HG03571 (cell line): ENCODE results near the gene CHD2.
"Not testable (repeated sequence)": the region's sequence is repeated elsewhere in the genome, so short reads cannot be mapped to it uniquely, and the experiment has no call there.

Experiments used
- ATAC-seq: cut with Tn5 transposase; IDR thresholded peaks from one replicate; pipeline ENCODE4 v1.9.1; 2021; ENCODE audit not compliant: unreplicated experiment

The CHD2 gene

DNA sequence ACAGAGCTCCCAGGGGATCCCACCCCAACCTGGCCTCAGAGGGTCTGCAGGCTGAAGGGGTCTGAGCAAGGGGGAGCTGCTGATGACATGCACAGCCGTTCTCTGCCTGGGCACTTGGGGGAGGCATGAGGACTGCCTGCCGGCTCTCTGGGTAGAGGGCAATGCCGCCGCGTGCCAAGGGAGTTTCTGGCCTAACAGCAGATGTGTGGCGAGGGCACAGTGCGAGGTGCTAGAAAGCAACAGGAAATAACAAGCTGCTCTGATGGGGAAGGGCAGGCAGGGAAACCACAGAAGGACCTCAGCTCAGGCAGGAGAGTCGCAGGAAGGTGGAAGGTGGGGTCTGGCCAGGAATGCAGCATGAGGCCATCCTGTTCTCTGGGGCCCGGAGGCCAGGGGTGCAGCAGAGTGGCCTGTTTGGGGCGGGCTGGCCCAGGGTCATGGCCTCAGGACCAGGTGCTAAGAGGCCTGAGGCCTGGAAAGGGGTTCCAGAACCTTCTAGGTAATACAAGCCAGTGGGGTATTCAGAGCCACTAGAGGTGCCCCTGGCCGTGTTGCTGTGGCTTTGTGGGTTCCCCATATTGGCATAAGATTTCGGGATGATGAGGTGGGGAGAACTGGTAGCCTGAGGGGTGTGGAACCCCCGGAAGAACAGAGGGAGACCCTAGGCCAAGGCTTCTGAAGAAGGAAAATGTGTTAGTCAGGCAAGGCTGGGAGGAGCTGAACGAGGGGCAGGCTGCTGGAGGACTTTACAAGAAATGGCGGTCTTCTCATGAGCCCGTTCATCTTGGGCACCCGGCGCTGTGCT, 147.7 kb downstream of the CHD2 start:
- ATAC-seq = no peak

DNA sequence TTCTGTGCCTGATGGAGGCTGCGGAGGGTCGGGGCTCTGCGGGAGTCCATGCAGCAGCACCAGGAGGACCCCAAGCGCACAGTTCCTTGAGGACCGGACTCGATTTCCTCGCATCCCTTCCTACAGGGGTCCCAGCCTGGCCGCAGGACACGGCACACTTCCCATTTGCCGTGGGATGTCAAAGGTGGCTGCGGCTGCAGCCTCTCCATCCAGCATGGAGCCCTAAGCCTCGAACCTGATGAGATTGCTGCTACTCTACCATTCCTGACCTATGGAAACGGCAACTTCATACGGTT, 148.2 kb downstream of the CHD2 start:
- no peak for ATAC-seq

DNA sequence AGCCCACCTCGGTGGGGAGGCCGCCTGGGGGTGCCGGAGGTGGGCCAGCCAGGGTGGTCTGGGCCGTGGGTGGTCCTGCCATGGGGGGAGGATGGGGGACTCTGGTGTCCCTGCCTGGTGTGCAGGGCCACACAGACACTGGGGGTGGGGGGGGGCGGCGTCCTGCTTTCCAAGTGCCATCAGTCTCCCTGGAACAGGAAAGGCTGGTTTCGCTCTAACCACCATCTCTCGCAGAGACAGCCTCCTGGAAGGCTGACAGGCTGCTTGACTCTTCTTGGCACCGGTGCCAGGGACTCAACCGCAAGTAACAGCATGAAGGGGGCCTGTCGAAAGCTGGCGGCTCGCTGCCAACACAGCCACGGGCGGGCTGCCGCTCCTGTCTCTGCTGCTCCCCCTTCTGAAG, 148.6 kb downstream of the CHD2 start:
- ATAC-seq = no peak

DNA sequence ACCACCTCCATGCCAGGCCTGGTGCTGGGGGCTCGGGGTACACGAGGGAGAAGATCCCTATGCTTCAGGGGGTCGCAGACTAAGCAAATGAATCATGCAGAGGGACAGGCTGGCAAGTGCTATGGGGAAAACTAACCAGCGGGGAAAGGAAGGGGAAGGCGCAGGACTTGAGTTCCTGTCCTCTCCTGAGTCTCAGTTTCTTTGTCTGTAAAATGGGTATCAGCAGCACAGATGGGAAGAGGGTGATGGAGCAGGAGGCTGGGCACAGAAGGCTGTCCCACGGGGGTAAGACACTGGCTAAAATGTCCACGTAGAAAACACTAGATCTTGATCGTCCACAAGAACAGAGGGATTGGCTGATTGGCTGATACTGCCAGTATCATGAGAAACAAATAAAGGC, 149.1 kb downstream of the CHD2 start:
- no peak for ATAC-seq

DNA sequence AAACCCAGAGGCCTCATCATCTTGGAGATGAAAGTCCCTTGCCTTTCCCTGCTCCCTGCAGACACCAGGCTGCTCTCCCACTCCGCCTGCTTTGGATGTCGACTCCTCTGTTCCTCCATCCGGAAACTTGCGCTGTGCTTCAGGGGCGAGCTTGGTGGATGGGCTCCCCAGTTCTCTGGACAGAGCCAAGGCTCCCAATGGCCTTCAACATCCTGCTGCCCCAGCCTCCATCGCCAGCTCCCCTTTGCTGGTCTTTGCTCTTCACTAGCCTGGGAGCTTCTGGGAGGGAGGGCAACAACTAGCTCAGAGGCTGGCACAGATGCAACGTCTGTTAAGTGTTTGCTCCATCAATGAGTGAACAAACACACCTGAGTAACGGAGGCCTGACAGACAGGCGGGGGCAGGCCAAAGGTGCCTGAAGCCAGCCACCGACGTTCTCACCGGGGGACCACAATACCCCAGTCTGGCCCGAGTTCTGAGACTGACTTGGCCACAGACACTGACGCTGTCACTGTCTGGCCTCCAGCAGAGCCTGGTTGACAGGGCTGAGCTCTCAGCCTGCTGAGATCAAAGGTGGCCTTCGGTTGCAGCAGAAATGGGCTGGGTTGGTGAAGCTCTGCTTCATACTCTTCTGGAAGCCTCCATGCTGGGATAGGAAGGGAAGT, 149.9 kb downstream of the CHD2 start:
- ATAC-seq = no peak

DNA sequence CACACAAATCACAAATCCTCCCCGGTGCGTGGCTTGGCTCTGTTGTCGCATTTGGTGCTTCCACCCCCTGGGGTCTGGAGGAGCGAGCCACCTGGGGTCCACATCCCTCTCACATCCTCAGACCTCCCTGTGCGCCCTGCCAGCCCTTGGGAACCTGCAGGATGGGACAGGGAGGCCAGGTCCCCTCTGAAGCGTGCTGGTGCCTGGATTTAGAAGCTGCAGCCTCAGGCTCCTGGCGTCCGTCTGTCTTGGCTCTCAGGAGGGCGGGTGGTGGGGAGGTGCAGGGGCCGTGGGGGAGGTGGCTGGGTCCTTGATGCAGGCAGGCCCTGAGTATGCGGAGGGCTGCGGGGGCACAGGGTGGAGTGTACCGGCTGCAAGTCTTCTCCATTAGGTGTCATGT, 150.5 kb downstream of the CHD2 start:
- no peak for ATAC-seq

DNA sequence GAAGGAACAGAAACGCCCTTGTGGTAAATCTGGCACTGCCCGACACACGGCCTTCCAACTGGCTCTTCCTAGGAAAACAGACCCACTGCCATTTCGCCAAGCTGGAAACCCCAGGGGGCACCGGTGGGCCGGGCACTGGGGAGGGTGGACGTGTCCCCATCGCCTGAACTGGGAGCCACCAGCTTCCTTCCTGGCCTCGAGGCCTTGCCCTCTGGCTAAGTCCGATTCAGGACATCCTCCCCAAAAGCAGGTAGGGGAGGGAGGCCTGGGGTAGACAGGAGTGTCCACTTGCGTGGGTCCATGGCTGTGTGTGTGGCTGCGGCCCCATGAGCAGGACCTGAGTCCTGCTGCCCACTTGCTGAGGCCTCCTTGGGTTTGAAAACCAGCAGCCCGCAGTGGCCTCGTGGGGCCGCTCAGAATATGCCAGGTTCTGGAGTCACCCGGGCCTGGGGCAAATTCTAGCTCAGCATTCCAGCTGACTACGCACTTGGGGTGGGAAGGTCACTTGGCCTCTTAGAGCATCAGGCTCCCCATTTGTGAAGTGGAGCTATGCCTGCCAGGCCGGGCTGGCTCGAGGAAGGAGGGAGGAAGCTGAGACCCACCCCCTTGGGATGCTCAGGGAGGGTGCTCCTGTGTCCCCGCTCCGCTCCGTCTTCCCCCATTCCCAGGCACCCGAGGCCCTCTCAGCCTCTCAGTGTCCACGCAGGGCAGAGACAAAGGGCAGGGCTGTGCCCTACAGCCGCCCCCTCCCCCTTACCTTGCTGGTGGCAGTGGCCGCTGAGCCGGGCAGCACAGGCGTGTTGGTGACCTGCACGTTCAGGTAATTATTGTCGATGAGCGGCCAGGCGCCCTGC, 151.3 kb downstream of the CHD2 start:
- no peak for ATAC-seq

DNA sequence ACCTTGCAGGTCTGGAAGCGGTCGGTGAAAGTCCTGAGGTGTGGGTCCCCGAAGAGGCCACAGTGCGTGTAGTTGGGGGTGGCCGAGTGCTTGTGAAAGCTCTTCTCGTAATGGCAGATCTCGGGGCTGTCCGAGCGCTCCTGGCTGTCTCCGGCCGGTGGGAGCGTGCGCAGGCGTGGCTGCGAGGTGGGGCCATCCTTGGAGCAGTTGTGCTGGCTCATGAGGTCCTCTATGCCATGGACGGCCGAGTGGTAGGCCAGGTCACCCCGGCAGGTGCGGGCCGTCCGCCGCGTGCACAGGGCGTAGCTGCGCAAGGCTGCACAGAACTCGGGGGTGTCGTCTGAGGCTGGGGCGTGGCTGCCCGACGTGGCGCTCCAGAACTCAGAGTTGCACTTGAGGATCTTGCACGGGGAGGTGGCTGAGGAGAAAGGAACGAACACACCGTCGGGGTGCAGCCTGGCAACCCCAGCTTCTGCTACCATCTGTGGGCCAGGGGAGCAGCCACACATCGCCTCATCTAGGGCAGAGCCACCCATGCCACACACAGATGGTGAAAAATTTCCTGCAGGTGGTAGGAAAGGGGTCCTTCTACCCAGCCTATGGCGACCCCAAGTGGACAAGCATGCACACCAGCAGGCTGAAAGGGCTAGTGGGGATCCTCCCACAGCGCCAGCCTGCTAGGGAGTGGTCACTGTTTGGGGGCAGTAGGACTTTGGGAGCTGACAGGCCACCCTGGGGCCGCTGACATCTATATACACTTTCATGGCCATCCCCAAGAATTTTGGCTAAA, 152.2 kb downstream of the CHD2 start:
- no peak for ATAC-seq

DNA sequence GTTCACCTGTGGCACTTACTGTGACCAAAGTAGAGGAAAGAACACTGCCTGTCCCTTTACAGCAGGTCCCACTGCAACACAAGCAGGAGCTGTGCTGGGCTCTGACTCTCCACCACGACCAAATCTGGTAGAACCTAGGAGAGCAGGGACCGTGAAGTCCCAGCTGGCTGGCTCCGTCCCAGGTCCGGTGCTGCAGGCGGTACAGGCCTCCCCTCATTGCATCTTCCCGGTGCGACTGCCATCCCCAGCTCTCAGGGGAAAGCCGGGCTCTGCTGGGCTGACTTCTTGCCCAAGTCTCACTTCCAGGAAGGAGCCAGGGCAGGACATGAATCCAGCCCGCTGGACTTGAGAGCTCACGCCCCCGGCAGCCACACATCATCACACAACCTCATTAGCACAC, 155.1 kb downstream of the CHD2 start:
- no peak for ATAC-seq

DNA sequence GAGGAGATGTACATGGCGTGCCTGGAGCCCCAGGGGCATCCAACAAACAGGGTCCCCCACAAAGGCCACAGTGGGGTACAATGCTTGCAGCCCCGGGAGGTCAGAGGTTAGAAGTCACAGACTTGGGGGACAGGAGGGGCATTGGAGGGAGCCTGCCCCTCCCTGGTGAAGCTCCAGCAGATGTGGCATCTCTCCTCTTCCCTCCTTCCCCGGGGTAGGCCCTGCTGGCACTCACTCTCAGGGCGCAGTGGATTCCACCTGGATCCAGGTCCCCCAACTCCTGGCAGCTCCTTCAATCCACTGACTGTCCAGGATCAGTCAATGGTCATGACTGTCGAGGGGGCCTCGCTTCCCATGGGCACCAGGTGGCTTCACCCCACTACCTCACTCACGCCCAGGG, 156.7 kb downstream of the CHD2 start:
- ATAC-seq = no peak

DNA sequence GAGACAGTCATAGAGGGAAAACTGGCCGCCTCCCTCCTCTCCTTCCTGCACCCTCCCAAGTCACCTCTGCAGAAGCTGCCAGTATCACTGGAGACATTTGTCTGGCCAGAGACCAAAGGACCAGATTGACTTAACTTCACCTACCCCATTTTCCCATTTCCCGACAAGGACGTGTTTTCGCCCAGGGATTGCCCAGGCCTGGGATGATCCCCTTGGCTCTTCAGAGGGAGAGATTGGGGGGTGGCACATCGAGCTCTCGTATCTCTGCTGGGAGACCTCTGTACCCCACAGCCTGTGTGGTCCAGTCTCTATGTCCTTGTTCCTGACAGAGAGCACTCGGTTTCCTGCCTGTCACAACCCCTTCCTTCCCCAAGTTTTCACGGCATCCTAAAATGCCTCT, 157.5 kb downstream of the CHD2 start:
- ATAC-seq = no peak

DNA sequence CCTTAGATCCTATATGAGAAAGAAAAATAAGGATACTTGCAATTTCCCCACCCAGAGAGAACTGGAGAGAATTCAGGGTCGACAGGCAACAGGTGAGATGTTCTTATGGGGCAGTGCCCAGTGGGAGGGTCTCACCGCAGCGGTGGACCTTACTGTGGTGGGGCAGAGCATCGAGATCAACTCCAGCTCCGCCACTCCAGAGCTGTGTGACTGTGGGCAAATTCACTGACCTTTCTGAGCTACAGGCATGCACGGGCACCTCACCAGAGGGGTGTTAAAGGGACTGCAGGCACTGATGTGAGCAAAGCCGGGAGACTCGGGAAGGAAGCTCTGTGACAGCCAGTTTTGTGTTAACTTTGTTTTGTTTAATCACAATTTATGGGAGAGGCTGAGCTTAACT, 158.0 kb downstream of the CHD2 start:
- no peak for ATAC-seq

DNA sequence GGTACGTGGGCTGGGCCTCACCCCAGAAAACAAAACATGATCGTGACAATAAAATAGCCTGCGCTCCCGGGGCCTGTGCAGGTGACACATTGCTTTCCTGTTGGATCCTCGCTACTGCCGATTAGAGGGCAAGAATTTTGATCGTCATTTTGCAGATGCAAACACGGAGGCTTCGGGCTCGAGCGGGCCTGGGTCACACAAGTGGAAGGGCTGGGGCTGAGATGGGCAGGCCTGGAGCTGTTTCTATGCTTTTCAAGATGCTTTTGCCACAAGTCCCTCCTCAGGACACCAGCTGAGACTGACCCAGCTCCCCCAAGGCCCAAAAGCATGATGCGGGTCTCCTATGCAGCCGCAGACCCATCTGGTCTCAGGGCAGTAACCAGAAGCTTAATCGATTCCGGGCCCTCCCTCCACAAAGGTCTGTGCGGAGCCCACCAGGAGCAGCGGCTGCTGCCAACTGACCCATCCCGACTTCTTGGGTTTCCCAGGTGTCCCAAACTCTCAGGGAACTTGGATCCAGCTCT, 158.8 kb downstream of the CHD2 start:
- ATAC-seq = no peak

DNA sequence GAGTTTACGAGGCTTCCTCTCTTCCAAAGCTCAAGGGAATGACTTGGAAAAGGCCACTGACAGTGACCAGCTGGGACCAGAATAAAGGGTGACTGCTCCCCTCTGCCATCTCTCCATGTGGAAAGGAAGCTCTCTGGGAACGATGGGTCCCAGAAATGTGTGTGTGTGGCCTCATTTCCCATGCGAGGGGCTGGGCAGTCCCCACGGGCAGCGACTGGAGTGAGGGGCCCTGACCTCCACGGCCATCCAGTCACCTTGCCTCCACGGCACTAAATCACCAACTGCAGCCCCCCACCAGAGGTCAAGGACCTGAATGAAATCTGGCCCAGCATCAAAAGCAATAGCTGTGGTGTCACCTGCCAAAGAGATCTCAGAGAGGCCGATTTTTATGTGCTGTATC, 159.3 kb downstream of the CHD2 start:
- no peak for ATAC-seq

DNA sequence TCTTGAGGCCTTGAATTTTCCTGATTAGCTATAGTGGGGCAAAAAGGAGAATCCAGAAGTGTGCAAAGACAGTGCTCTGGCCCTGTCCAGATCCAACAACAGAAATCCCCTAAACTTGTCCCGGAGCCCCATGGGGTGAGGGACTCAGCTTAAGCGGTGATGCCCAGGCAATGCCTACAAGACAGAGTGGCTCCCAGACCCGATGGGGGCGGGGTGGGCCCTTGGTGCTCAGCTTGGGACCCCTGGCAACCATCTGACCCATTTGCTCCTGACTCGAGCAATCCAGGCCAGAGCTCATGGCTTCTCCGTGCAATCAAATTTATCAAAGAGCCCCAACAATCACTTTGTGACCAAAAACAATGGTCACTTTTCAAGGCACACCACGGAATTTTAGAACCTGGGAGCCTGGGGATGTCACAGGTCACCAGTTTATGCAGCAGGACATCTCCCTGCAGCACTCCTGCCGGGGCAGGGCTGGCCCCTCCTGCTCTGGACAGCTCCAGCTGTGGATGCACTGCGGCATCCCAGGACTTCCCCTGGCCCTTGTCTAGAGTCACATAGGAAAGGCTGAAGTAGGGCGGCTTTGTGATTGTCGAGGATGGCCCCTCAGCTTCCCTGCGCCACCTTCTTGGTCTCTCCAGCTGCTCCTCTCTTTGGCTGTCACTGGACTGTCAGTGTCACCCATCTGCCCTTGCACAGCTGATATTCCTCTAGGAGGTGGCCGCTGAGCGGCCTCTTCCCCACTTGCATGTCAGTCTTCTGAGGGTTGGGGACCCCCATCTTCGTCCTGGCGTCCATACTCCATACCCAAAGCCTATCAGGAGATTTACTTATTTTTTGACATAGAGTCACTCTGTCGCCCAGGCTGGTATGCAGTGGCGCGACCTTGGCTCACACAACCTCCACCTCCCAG, 160.5 kb downstream of the CHD2 start:
- ATAC-seq = no peak

DNA sequence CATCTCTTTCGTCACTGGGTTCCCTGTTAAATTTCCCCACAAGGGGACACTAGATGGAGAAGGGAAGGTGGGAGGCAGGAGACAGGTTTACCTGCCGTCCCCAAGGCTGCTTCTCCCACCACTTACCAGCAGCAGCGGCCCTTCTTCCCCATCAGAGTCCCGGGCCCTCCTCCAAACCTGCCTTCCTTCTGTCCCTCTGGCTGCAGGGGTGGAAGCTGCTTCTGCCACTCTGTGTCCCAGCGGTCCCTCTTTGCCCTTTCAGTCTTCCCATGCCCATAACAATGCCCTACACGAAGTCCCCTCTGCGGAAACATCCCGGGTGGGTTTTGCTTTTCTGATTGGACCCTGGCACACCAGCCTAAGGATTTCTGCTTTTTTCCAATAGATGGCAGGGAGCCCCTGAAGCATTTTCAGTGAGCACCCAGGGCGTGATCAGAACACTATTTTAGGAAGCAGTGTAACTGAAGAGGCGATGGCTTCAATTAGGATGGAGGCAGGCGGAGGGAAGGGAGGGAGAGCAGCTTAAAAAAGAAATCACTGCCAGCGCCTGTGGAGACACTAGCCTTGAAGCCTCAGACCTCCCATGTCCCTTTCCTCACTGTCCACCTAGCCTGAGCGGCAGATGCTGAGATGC, 162.6 kb downstream of the CHD2 start:
- ATAC-seq = not testable (repeated sequence)

DNA sequence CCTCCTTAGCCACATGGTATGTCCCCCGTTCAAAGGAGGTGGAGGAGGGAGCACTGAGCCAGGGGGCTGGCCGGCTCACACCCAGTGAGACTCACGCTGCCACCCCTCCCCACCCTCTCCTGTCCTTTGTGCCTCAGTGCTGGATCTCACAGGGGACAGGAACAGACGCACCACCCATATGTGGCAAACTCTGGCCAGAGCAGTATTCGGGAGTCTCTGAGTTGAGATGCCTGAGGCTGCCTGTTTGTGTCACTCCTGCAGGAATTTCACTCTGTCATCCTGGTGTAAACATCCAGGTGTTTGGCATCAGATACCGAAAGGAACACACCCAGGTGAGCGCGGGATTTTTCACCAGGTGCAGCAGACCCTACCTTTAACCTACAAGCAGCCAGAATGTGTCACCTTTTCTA, 163.1 kb downstream of the CHD2 start:
- no peak for ATAC-seq

DNA sequence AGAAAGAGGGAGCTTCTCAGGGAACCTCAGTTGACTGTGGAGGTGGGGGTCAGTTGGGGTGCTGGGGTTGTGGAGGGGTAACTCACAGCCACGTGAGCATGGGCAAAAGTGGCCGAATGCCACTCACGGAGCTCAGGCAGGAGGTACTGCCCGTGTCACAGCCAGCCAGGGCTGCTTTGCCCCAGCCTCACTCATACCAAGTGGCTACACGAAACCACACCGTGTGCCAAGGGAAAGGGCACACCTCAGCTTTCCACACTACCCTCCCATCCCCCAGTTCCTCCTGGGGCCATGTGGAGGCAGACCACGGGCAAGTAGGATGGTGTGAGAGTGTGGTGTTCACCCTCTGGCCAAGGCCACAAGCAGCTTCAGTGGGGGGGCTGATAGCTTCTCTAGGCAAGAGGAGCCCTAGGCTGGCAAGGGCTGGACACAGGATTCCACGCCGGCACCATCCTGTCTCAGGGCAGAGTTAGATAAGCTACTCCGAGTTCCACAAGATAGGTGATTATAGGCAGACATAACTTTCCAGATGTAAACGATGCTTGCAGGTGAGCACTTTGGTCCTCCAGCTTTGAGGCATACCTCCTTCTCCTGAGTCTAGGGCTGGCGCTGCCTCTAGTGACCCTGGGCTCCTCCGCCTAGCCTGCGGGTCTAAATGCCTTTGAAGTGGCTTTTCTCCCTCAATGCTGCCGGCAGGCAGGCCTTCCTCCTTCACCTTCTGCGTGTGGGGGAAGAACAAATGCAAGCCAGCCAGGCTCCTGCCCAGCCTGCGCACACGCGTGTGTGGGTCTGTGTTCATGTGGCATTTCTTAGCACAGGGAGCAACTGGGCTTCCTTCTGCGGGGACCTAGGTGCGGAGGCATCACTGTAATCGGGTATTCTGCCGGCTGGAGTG, 163.9 kb downstream of the CHD2 start:
- ATAC-seq = no peak
